ENCODE results near the gene GAB2. TPM values are rescaled to one million over a fixed set of nuclear protein-coding genes. Genes with fewer than 3 reads are reported as not detected.
"Not testable (repeated sequence)": the region's sequence is repeated elsewhere in the genome, so short reads cannot be mapped to it uniquely, and the experiment has no call there.

The GAB2 gene
- total RNA-seq, 4 donors from 2014 or later: 8.1 to 18.1 (median 13.4) TPM

DNA sequence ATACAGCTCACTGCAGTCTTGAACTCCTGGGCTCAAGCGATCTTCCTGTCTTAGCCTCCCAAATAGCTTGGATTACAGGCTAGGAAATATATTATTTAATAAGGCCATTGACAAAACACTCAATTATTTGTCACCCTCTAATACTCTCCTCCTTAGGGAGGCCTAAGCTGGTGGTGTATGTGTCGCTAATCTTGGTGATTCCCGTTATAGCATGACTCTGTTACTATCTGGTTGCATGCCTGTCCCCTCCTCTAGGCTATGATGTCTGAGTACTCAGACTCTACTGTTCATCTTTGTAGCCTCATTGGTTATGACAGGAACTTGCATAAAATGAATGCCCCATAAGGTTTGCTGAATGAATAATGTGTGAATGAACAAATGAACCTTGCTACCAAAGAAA lies 141.3 kb downstream of the GAB2 start:
- 92 to 95% methylated on average over 3 of the region's 3 CpGs for WGBS, 2 donors

DNA sequence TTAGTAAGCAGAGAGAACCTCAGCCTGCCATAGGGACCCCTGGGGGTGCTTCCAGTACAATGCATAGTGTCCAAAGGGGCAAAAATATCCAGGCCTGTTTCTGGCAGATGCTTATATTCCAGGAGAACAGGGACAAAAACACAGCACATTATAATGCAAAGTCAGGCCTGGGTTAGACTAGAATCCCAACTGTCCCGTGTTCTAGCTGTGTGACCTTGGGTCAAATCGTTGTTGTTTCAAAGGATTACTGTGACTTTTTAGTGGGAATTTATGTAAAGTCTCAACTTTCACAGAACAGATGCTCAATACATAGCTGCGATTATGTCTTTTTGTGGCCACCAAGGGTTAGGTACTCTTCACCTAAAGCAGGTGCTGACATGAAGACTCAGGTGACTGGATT lies 142.9 kb downstream of the GAB2 start:
- Histone ChIP-seq H3K9me3 (no peaks in the 10 kb centered on the region), H3K27me3 (no peaks in the 10 kb centered on the region), H3K4me3 (replicated peaks in 1 of 3) (no peak overlapping the region), H3K4me1 (peaks cover 15 to 29% of the 10 kb centered on the region in 2 donors), H3K36me3 (no peaks in the 10 kb centered on the region), H3K27ac (no peak overlapping the region)
- TF ChIP-seq, protein P1, sequence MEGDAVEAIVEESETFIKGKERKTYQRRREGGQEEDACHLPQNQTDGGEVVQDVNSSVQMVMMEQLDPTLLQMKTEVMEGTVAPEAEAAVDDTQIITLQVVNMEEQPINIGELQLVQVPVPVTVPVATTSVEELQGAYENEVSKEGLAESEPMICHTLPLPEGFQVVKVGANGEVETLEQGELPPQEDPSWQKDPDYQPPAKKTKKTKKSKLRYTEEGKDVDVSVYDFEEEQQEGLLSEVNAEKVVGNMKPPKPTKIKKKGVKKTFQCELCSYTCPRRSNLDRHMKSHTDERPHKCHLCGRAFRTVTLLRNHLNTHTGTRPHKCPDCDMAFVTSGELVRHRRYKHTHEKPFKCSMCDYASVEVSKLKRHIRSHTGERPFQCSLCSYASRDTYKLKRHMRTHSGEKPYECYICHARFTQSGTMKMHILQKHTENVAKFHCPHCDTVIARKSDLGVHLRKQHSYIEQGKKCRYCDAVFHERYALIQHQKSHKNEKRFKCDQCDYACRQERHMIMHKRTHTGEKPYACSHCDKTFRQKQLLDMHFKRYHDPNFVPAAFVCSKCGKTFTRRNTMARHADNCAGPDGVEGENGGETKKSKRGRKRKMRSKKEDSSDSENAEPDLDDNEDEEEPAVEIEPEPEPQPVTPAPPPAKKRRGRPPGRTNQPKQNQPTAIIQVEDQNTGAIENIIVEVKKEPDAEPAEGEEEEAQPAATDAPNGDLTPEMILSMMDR (IDR thresholded peaks at IDR 0.05): no peak
- TF ChIP-seq POLR2A (IDR thresholded peaks at IDR 0.05): no peak
- DNase-seq: no peak
- WGBS, 2 donors: 84 to 85% methylated on average over 3 of the region's 3 CpGs
- intact Hi-C loops (cut with DNase I): no loop called here

More for the DNA sequence above, 141.3 kb downstream of the GAB2 start:
- intact Hi-C loops (cut with DNase I): no loop called here
- Histone ChIP-seq H3K27me3 (no peaks in the 10 kb centered on the region), H3K4me3 (replicated peaks in 1 of 3) (no peak overlapping the region), H3K4me1 (peaks cover 15 to 29% of the 10 kb centered on the region in 2 donors), H3K27ac (no peak overlapping the region), H3K36me3 (no peaks in the 10 kb centered on the region), H3K9me3 (no peaks in the 10 kb centered on the region)
- no peak for DNase-seq
- TF ChIP-seq, protein P1 (IDR thresholded peaks at IDR 0.05): no peak
- TF ChIP-seq POLR2A (IDR thresholded peaks at IDR 0.05): no peak

DNA sequence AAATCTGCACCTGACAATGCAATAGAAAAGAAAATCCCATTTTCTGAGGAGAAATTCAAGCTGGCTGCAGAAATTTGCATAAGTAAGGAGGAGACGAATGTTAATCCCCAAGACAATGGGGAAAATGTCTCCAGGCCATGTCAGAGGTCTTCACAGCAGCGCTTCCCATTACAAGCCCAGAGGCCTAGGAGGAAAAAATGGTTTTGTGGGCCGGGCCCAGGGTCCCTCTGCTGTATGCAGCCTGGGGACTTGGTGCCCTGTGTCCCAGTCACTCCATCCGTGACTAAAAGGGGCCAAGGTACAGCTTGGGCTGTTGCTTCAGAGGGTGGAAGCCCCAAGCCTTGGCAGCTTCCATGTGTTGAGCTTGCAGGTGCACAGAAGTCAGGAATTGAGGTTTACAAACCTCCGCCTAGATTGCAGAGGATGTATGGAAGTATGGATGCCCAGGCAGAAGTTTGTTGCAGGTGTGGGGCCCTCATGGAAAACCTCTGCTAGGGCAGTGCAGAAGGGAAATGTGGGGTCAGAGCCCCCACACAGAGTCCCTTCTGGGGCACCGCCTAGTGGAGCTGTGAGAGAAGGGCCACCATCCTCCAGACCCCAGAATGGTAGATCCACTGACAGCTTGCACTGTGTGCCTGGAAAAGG lies 144.9 kb downstream of the GAB2 start:
- 88 to 95% methylated on average over 5 of the region's 6 CpGs for WGBS, 2 donors
- H3K4me3 ChIP-seq (replicated peaks in 1 of 3); intact Hi-C loops (cut with DNase I): not testable (repeated sequence)

DNA sequence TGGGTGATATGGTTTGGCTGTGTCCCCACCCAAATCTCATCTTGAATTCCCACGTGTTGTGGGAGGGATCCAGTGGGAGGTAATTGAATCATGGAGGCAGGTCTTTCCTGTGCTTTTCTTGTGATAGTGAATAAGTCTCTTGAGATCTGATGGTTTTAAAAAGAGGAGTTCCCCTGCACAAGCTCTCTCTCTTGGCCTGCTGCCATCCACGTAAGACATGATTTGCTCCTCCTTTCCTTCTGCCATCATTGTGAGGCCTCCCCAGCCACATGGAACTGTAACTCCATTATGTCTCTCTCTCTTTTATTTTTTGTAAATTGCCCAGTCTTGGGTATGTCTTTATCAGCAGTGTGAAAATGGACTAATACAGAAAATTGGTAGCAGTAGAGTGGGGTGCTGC lies 145.8 kb downstream of the GAB2 start:
- H3K9me3 ChIP-seq; H3K4me3 ChIP-seq (replicated peaks in 1 of 3); intact Hi-C loops (cut with DNase I); DNase-seq; H3K4me1 ChIP-seq; H3K36me3 ChIP-seq; H3K27ac ChIP-seq; H3K27me3 ChIP-seq: not testable (repeated sequence)
- 75 to 80% methylated on average over 2 of the region's 2 CpGs for WGBS, 2 donors

More for the DNA sequence above, 144.9 kb downstream of the GAB2 start:
- H3K27me3 ChIP-seq, H3K27ac ChIP-seq, DNase-seq, H3K36me3 ChIP-seq, H3K9me3 ChIP-seq: not testable (repeated sequence)
- peaks cover 9 to 11% of the 10 kb centered on the region in 2 donors for H3K4me1 ChIP-seq

DNA sequence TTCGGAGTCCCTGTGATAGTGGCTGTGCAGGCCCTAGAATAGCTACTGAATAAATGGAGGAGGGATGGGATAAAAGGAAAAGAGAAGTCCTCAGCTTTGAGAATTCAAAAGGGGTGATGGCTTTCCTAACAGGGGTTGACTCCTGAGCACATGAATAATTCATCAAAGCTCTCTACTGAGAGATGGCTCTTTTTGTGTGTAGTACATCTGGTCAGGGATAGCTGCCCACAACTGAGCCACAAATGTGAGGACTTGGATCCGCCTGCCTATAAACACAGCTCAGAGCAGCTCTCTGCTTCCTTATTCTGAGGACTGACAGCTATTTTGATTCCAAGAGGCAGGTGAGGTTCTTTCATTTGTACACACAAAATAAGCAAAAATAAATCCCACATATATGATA lies 146.6 kb downstream of the GAB2 start:
- Histone ChIP-seq H3K27me3 (no peaks in the 10 kb centered on the region), H3K36me3 (no peaks in the 10 kb centered on the region), H3K4me3 (replicated peaks in 1 of 3) (no peak overlapping the region), H3K9me3 (no peaks in the 10 kb centered on the region), H3K27ac (no peak overlapping the region), H3K4me1 (peaks cover 0 to 10% of the 10 kb centered on the region in 2 donors)
- TF ChIP-seq, protein P1 (IDR thresholded peaks at IDR 0.05): no peak
- TF ChIP-seq POLR2A (IDR thresholded peaks at IDR 0.05): no peak
- WGBS, 2 donors: 94 to 100% methylated on average over 2 of the region's 2 CpGs
- no peak for DNase-seq
- intact Hi-C loops (cut with DNase I): no loop called here

DNA sequence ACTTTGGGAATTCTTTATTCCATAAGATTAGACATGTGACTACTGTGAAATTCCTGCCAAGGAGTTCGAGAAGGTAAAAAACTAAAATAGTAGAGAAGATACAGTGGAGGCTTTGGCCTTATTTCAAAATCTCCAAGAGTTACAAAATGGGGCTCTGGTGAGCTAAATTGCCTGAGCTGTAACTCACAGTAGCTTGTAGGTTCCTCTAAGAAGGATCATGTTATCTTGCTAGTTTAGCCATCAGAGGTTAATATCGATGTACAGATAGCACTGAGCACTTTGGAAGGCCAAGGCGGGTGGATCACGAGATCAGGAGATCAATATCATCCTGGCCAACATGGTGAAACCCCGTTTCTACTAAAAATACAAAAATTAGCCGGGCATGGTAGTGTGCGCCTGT lies 147.8 kb downstream of the GAB2 start:
- Histone ChIP-seq H3K9me3 (no peaks in the 10 kb centered on the region), H3K36me3 (no peaks in the 10 kb centered on the region), H3K27me3 (no peaks in the 10 kb centered on the region), H3K27ac (no peak overlapping the region), H3K4me3 (replicated peaks in 1 of 3) (no peak overlapping the region), H3K4me1 (peaks cover 0 to 15% of the 10 kb centered on the region in 2 donors)
- TF ChIP-seq POLR2A (IDR thresholded peaks at IDR 0.05): no peak
- TF ChIP-seq, protein P1 (IDR thresholded peaks at IDR 0.05): no peak
- no peak for DNase-seq
- WGBS, 2 donors: 92% methylated on average over 7 of the region's 7 CpGs
- intact Hi-C loops (cut with DNase I): no loop called here

All from thyroid gland (tissue), 4 donors.